ENCODE data around the gene HSF5. TPM values are rescaled to one million over a fixed set of nuclear protein-coding genes. Genes with fewer than 3 reads are reported as not detected.

Gene HSF5
- total RNA-seq, 2 experiments from 2014 or later: 4.5 to 5.1 TPM

GRCh38 chr17:58382108-58382871 lies 105.9 kb downstream of the HSF5 start:
- CTCF ChIA-PET: interaction anchor here (0.9 to 2.4 kb wide), 4 partner anchors 10 to 65 kb away, joined by 3 to 7 read pairs (median 4); no protein-coding TSS in a partner anchor
- POLR2A ChIA-PET: no interaction called here

- POLR2A ChIA-PET: no interaction called here
- CTCF ChIA-PET: interaction anchor here (1.2 to 2.4 kb wide), 4 partner anchors 9 to 64 kb away, joined by 3 to 7 read pairs (median 4); no protein-coding TSS in a partner anchor
Observed at GRCh38 chr17:58381124-58382035, 106.8 kb downstream of the HSF5 start.

- ChIA-PET CTCF (interaction anchor here (1.2 to 2.4 kb wide), 2 partner anchors 8 to 63 kb away, joined by 3 to 7 read pairs; no protein-coding TSS in a partner anchor), POLR2A (no interaction called here)
Observed at GRCh38 chr17:58380207-58381123, 107.7 kb downstream of the HSF5 start.

- ChIA-PET POLR2A (interaction anchor here (0.5 kb wide), 1 partner anchor 23 kb away, joined by 4 read pairs; no protein-coding TSS in a partner anchor), CTCF (interaction anchor here (1.2 kb wide), 1 partner anchor 27 kb away, joined by 4 read pairs; the partner anchor contains the start of gene SUPT4H1)
Observed at GRCh38 chr17:58379511-58379824, 108.7 kb downstream of the HSF5 start.

GRCh38 chr17:58378733-58379510 lies 109.3 kb downstream of the HSF5 start:
- ChIA-PET POLR2A (interaction anchor here (0.5 kb wide), 1 partner anchor 22 kb away, joined by 4 read pairs; no protein-coding TSS in a partner anchor), CTCF (interaction anchor here (1.2 kb wide), 1 partner anchor 26 kb away, joined by 4 read pairs; the partner anchor contains the start of gene SUPT4H1)

- CTCF ChIA-PET: no interaction called here
- POLR2A ChIA-PET: no interaction called here
Observed at GRCh38 chr17:58377661-58378060, 110.5 kb downstream of the HSF5 start.

- ChIA-PET POLR2A (no interaction called here), CTCF (no interaction called here)
Observed at GRCh38 chr17:58377093-58377601, 111.1 kb downstream of the HSF5 start.

GRCh38 chr17:58376472-58377000 lies 111.7 kb downstream of the HSF5 start:
- ChIA-PET CTCF (interaction anchor here (0.6 kb wide), 1 partner anchor 96 kb away, joined by 3 read pairs; the partner anchor contains the start of gene MPO), POLR2A (no interaction called here)

- ChIA-PET CTCF (no interaction called here), POLR2A (no interaction called here)
Observed at GRCh38 chr17:58375811-58376210, 112.4 kb downstream of the HSF5 start.

- ChIA-PET CTCF (no interaction called here), POLR2A (no interaction called here)
Observed at GRCh38 chr17:58375256-58375655, 113.0 kb downstream of the HSF5 start.

GRCh38 chr17:58373923-58374322 lies 114.3 kb downstream of the HSF5 start:
- ChIA-PET POLR2A (no interaction called here), CTCF (interaction anchor here (0.6 to 2.4 kb wide), 3 partner anchors 8 to 51 kb away, joined by 3 to 7 read pairs (median 3); no protein-coding TSS in a partner anchor)

- CTCF ChIA-PET: interaction anchor here (1.1 to 2.4 kb wide), 3 partner anchors 9 to 56 kb away, joined by 3 to 7 read pairs (median 3); no protein-coding TSS in a partner anchor
- POLR2A ChIA-PET: no interaction called here
Observed at GRCh38 chr17:58373003-58373402, 115.2 kb downstream of the HSF5 start.

GRCh38 chr17:58371300-58371950 lies 116.8 kb downstream of the HSF5 start:
- ChIA-PET CTCF (interaction anchor here (1.1 to 2.4 kb wide), 2 partner anchors 10 to 49 kb away, joined by 3 to 7 read pairs; no protein-coding TSS in a partner anchor), POLR2A (no interaction called here)

GRCh38 chr17:58370716-58371115 lies 117.5 kb downstream of the HSF5 start:
- CTCF ChIA-PET: interaction anchor here (0.6 to 1.1 kb wide), 2 partner anchors 50 to 88 kb away, joined by 3 read pairs; no protein-coding TSS in a partner anchor
- POLR2A ChIA-PET: no interaction called here

- POLR2A ChIA-PET: no interaction called here
- CTCF ChIA-PET: interaction anchor here (0.6 to 1.2 kb wide), 2 partner anchors 25 to 88 kb away, joined by 3 read pairs; no protein-coding TSS in a partner anchor
Observed at GRCh38 chr17:58370309-58370708, 117.9 kb downstream of the HSF5 start.

All from activated CD8-positive, alpha-beta memory T cell treated with anti-CD3 and anti-CD28 coated beads for 36 hours (primary cell).